WTC11 (cell line): ENCODE measurements around the gene SH3BGRL. TPM values are rescaled to one million over a fixed set of nuclear protein-coding genes. Genes with fewer than 3 reads are reported as not detected.

Source experiments
- ATAC-seq: fragments of 200-7000 bp; cut with Tn5 transposase; 2 replicates; pipeline ENCODE4 v1.10.0; 2021; ENCODE audit warnings: mild to moderate bottlenecking, moderate library complexity
- CTCF ChIA-PET: fragments of 300-600 bp; sonication (Branson Sonifier 250); formaldehyde crosslinking; loops from one replicate; lab custom pipeline; 2021; ENCODE audit warnings: antibody characterized with exemption; lab: Charles Lee
- POLR2A ChIA-PET: fragments of 350-600 bp; sonication (Branson Sonifier 250); formaldehyde crosslinking; loops from one replicate; lab custom pipeline; 2021; ENCODE audit warnings: antibody characterized with exemption; lab: Charles Lee
- DNase-seq: peaks from one replicate; pipeline ENCODE4 v3.0.0; 2021; ENCODE audit warnings: low spot score
- H3K27ac Mint-ChIP-seq: 2 replicates; pipeline ENCODE4 v1.8.0; 2021; ENCODE audit warnings: mixed read lengths
- H3K27me3 Mint-ChIP-seq: 2 replicates; pipeline ENCODE4 v1.8.0; 2021; ENCODE audit warnings: low read depth, mild to moderate bottlenecking, moderate library complexity, mixed read lengths
- H3K36me3 Mint-ChIP-seq: 2 replicates; pipeline ENCODE4 v1.8.0; 2021; ENCODE audit warnings: mixed read lengths
- H3K4me1 Mint-ChIP-seq: 2 replicates; pipeline ENCODE4 v1.8.0; 2022; ENCODE audit warnings: mixed read lengths
- H3K4me3 Mint-ChIP-seq: 2 replicates; pipeline ENCODE4 v1.8.0; 2021; ENCODE audit warnings: mild to moderate bottlenecking, moderate library complexity, mixed read lengths
- H3K9me3 Mint-ChIP-seq: 2 replicates; pipeline ENCODE4 v1.8.0; 2021; ENCODE audit warnings: mixed read lengths
- ATF3 ChIP-seq: sonication (generic); formaldehyde crosslinking; conservative IDR thresholded peaks from 2 replicates; pipeline ENCODE4 v1.8.1; 2022; ENCODE audit warnings: mild to moderate bottlenecking, missing genetic modification reagents
- CBFB ChIP-seq: sonication (generic); formaldehyde crosslinking; IDR thresholded peaks from 2 replicates; pipeline ENCODE4 v1.8.1; 2022; ENCODE audit warnings: mild to moderate bottlenecking, low read depth, missing genetic modification reagents
- CREM ChIP-seq: sonication (generic); formaldehyde crosslinking; IDR thresholded peaks from 2 replicates; pipeline ENCODE4 v1.8.1; 2022; ENCODE audit warnings: mild to moderate bottlenecking, missing genetic modification reagents, moderate library complexity
- E2F4 ChIP-seq: sonication (generic); formaldehyde crosslinking; IDR thresholded peaks from 2 replicates; pipeline ENCODE4 v1.8.1; 2022; ENCODE audit warnings: low read depth, mild to moderate bottlenecking, moderate library complexity, missing genetic modification reagents, borderline replicate concordance
- FOXJ3 ChIP-seq: sonication (generic); formaldehyde crosslinking; IDR thresholded peaks from 2 replicates; pipeline ENCODE4 v1.9.0; 2021; ENCODE audit warnings: missing genetic modification reagents, mild to moderate bottlenecking, borderline replicate concordance
- FOXP4 ChIP-seq: sonication (generic); formaldehyde crosslinking; IDR thresholded peaks from 2 replicates; pipeline ENCODE4 v1.8.0; 2022; ENCODE audit warnings: mild to moderate bottlenecking, missing genetic modification reagents
- GTF2I ChIP-seq: fragments of 250-450 bp; sonication (Bioruptor Pico); conservative IDR thresholded peaks from 2 replicates; pipeline ENCODE4 v1.4.0; 2021; ENCODE audit warnings: mild to moderate bottlenecking
- HMGXB4 ChIP-seq: sonication (generic); formaldehyde crosslinking; IDR thresholded peaks from 2 replicates; pipeline ENCODE4 v1.8.1; 2023; ENCODE audit warnings: mild to moderate bottlenecking, moderate library complexity, missing genetic modification reagents
- MLX ChIP-seq: sonication (generic); formaldehyde crosslinking; IDR thresholded peaks from 2 replicates; pipeline ENCODE4 v1.8.1; 2023; ENCODE audit warnings: mild to moderate bottlenecking, missing genetic modification reagents, moderate library complexity
- NR1H2 ChIP-seq: sonication (generic); formaldehyde crosslinking; IDR thresholded peaks from 2 replicates; pipeline ENCODE4 v1.9.0; 2021; ENCODE audit warnings: mild to moderate bottlenecking, moderate library complexity, missing genetic modification reagents
- PRDM15 ChIP-seq: sonication (generic); formaldehyde crosslinking; IDR thresholded peaks from 2 replicates; pipeline ENCODE4 v1.8.0; 2022; ENCODE audit warnings: missing genetic modification reagents
- PREB ChIP-seq: sonication (generic); formaldehyde crosslinking; IDR thresholded peaks from 2 replicates; pipeline ENCODE4 v1.8.1; 2022; ENCODE audit warnings: mild to moderate bottlenecking, missing genetic modification reagents, moderate library complexity, borderline replicate concordance
- SMAD3 ChIP-seq: sonication (generic); formaldehyde crosslinking; IDR thresholded peaks from 2 replicates; pipeline ENCODE4 v1.8.0; 2022; ENCODE audit warnings: missing genetic modification reagents, mild to moderate bottlenecking, borderline replicate concordance
- SMAD4 ChIP-seq: sonication (generic); formaldehyde crosslinking; IDR thresholded peaks from 2 replicates; pipeline ENCODE4 v1.8.0; 2022; ENCODE audit warnings: mild to moderate bottlenecking, missing genetic modification reagents
- SOX15 ChIP-seq: fragments of 250-450 bp; sonication (Bioruptor Pico); IDR thresholded peaks from 2 replicates; pipeline ENCODE4 v1.9.0; 2021; ENCODE audit warnings: mild to moderate bottlenecking
- TEAD4 ChIP-seq: sonication (generic); formaldehyde crosslinking; IDR thresholded peaks from 2 replicates; pipeline ENCODE4 v1.8.0; 2022; ENCODE audit warnings: mild to moderate bottlenecking, missing genetic modification reagents
- USF1 ChIP-seq: sonication (generic); formaldehyde crosslinking; IDR thresholded peaks from 2 replicates; pipeline ENCODE4 v1.8.0; 2022; ENCODE audit warnings: mild to moderate bottlenecking, missing genetic modification reagents
- ZNF138 ChIP-seq: sonication (generic); formaldehyde crosslinking; conservative IDR thresholded peaks from 2 replicates; pipeline ENCODE4 v1.8.1; 2022; ENCODE audit warnings: mild to moderate bottlenecking, moderate library complexity, missing genetic modification reagents
- ZNF232 ChIP-seq: sonication (generic); formaldehyde crosslinking; IDR thresholded peaks from 2 replicates; pipeline ENCODE4 v1.8.0; 2022; ENCODE audit warnings: mild to moderate bottlenecking, missing genetic modification reagents
- ZNF317 ChIP-seq: sonication (generic); formaldehyde crosslinking; IDR thresholded peaks from 2 replicates; pipeline ENCODE4 v1.8.1; 2023; ENCODE audit warnings: low read depth, mild to moderate bottlenecking, moderate library complexity, missing genetic modification reagents, borderline replicate concordance
- ZNF396 ChIP-seq: fragments of 250-450 bp; sonication (Bioruptor Pico); IDR thresholded peaks from 2 replicates; pipeline ENCODE4 v1.8.0; 2021; ENCODE audit warnings: mild to moderate bottlenecking, moderate library complexity, borderline replicate concordance
- ZNF671 ChIP-seq: fragments of 250-450 bp; sonication (Bioruptor Pico); IDR thresholded peaks from 2 replicates; pipeline ENCODE4 v1.8.0; 2021; ENCODE audit warnings: mild to moderate bottlenecking
- total RNA-seq: library from RNA; stranded (reverse); gene quantifications from 3 replicates; pipeline ENCODE4 v1.2.3, GENCODE V29; 2021

The SH3BGRL gene
- total RNA-seq, 1 experiment from 2014 or later, result 37.3 TPM

GRCh38 chrX:81291996-81292395 lies 90.1 kb downstream of the SH3BGRL start:
- H3K36me3 Mint-ChIP-seq, result peaks cover 81% of the 10 kb centered on the region
- H3K9me3 Mint-ChIP-seq, result peaks cover 59% of the 10 kb centered on the region
- CTCF ChIA-PET, result no interaction called here
- DNase-seq, result no peak
- ATAC-seq, result no peak
- H3K4me1 Mint-ChIP-seq, result no peaks in the 10 kb centered on the region
- no peak overlapping the region for H3K27ac Mint-ChIP-seq
- H3K4me3 Mint-ChIP-seq, result no peak overlapping the region
- peaks cover 5% of the 10 kb centered on the region; the same call in 1 of the 2 replicates for H3K27me3 Mint-ChIP-seq
- TF ChIP-seq FOXP4 (CRISPR knock-in tag) (no peak), FOXJ3 (CRISPR knock-in tag) (no peak), MLX (no peak), E2F4 (CRISPR knock-in tag) (no peak), HMGXB4 (CRISPR knock-in tag) (no peak), ATF3 (no peak), PREB (no peak), ZNF317 (no peak), SMAD4 (no peak), ZNF138 (CRISPR knock-in tag) (no peak)
- POLR2A ChIA-PET, result no interaction called here

GRCh38 chrX:81294101-81294500 lies 92.2 kb downstream of the SH3BGRL start:
- DNase-seq (no peak), ATAC-seq (no peak)
- no peaks in the 10 kb centered on the region for H3K4me1 Mint-ChIP-seq
- ChIA-PET CTCF (no interaction called here), POLR2A (no interaction called here)
- H3K9me3 Mint-ChIP-seq, result peaks cover 44% of the 10 kb centered on the region
- no peak overlapping the region for H3K4me3 Mint-ChIP-seq
- peaks cover 5% of the 10 kb centered on the region; the same call in 1 of the 2 replicates for H3K27me3 Mint-ChIP-seq
- no peak overlapping the region for H3K27ac Mint-ChIP-seq
- H3K36me3 Mint-ChIP-seq, result peaks cover 66% of the 10 kb centered on the region
- no peak for TF ChIP-seq MLX
- TF ChIP-seq USF1, result no peak
- no peak for TF ChIP-seq GTF2I
- TF ChIP-seq SMAD3, result no peak
- no peak for TF ChIP-seq CBFB (CRISPR knock-in tag)
- TF ChIP-seq TEAD4, result no peak
- TF ChIP-seq NR1H2, result no peak
- TF ChIP-seq ZNF232 (CRISPR knock-in tag), result no peak
- TF ChIP-seq PRDM15 (CRISPR knock-in tag), result no peak
- no peak for TF ChIP-seq ZNF671 (CRISPR knock-in tag)
- TF ChIP-seq SOX15 (CRISPR knock-in tag), result no peak
- no peak for TF ChIP-seq ZNF317
- TF ChIP-seq CREM (CRISPR knock-in tag), result no peak
- TF ChIP-seq ZNF396 (CRISPR knock-in tag), result no peak
